Esophagus squamous epithelium (tissue), 5 donors: Measurements from ENCODE around the gene IGFBP7. TPM values are rescaled to one million over a fixed set of nuclear protein-coding genes. Genes with fewer than 3 reads are reported as not detected.

Experiments
- DNase-seq: peaks from one replicate; lab custom pipeline; 2025; lab: John Stamatoyannopoulos, UW
- H3K27ac ChIP-seq, 4 donors: fragments of 200-600 bp; sonication (generic); one replicate each; pipeline ENCODE4 v1.5.1; 2016 to 2019; ENCODE audit warnings: mild to moderate bottlenecking in 1 of 4
- H3K27me3 ChIP-seq, 4 donors: fragments of 200-600 bp; sonication (generic); 1 replicate in 3 of 4; 2 replicates in 1 of 4; pipeline versions ENCODE4 v1.5.1 to v1.6.0; 2017 to 2021; ENCODE audit warnings: antibody characterized with exemption in 1 of 4
- H3K36me3 ChIP-seq, 3 donors: fragments of 200-600 bp; sonication (generic); one replicate each; pipeline ENCODE4 v1.5.1; 2016 to 2019
- H3K4me1 ChIP-seq, 3 donors: fragments of 200-600 bp; sonication (generic); one replicate each; pipeline ENCODE4 v1.5.1; 2017 to 2019
- H3K4me3 ChIP-seq, 4 donors: fragments of 200-600 bp; sonication (generic); 1 replicate in 3 of 4; 2 replicates in 1 of 4; pipeline ENCODE4 v1.5.1; 2016 to 2019; ENCODE audit warnings: mild to moderate bottlenecking in 2 of 4, moderate library complexity in 1 of 4
- H3K9me3 ChIP-seq, 3 donors: fragments of 200-600 bp; sonication (generic); one replicate each; pipeline ENCODE4 v1.5.1; 2016 to 2019
- POLR2A ChIP-seq, 4 donors: fragments of 450-650 bp; IDR thresholded peaks; one replicate each; pipeline ENCODE4 v1.6.1; 2017; ENCODE audit warnings: antibody characterized with exemption in 4 of 4, mild to moderate bottlenecking in 4 of 4, moderate library complexity in 3 of 4
- WGBS, 2 donors: methylation state at CpG; one replicate each; pipeline ENCODE4 v1.1.5; 2018; 5-methylcytosine and 5-hydroxymethylcytosine counted together
- intact Hi-C: fragments of 100-400 bp; cut with DNase I; formaldehyde crosslinking; loops from one replicate; pipeline ENCODE4 v1.15.0; 2022
- total RNA-seq, 4 donors: library from RNA; depleted of rRNA; stranded (reverse); fragments of >200 nt; gene quantifications; one replicate each; pipeline ENCODE4 v1.1.0, GENCODE V29; 2016
- TF ChIP-seq, protein P1 (sequence below), 6 experiments: fragments of 450-650 bp in 4 of 6; fragments of 200-600 bp in 2 of 6; sonication (generic) in 2 of 6; IDR thresholded peaks; one replicate each; pipeline ENCODE4 v1.5.1; 2016 to 2019; ENCODE audit warnings: antibody characterized with exemption in 6 of 6, mild to moderate bottlenecking in 4 of 6, moderate library complexity in 4 of 6
- donor health status: DM: yes; HTN: yes; CAD: no.

IGFBP7 gene
- total RNA-seq, 4 donors from 2014 or later, result 26.4 to 135 (median 91.3) TPM

DNA sequence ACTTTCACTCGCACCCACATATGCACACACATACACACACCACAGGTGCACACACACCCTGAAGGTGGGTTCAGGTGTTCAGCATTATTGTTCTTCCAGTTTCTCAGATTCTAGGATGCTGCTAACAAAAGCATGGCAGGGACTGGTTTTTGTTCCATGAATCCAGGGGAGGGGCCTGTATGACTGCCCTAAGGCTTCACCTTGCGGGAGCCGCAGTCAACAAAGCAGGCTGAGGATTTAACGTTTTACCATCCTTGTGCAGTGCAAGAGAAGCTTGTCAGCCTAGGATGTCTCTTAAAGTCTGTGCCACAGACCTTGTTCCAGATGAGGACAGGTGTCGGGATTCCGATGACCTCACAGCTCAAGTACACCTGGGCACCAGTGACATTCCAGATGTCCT is 69.7 kb downstream of the IGFBP7 start:
- no peaks in the 10 kb centered on the region for H3K27me3 ChIP-seq
- TF ChIP-seq, protein P1, sequence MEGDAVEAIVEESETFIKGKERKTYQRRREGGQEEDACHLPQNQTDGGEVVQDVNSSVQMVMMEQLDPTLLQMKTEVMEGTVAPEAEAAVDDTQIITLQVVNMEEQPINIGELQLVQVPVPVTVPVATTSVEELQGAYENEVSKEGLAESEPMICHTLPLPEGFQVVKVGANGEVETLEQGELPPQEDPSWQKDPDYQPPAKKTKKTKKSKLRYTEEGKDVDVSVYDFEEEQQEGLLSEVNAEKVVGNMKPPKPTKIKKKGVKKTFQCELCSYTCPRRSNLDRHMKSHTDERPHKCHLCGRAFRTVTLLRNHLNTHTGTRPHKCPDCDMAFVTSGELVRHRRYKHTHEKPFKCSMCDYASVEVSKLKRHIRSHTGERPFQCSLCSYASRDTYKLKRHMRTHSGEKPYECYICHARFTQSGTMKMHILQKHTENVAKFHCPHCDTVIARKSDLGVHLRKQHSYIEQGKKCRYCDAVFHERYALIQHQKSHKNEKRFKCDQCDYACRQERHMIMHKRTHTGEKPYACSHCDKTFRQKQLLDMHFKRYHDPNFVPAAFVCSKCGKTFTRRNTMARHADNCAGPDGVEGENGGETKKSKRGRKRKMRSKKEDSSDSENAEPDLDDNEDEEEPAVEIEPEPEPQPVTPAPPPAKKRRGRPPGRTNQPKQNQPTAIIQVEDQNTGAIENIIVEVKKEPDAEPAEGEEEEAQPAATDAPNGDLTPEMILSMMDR (IDR thresholded peaks at IDR 0.05), result no peak
- no peak for TF ChIP-seq POLR2A (IDR thresholded peaks at IDR 0.05)
- peaks cover 0 to 58% (median 14%) of the 10 kb centered on the region in 3 donors for H3K4me1 ChIP-seq
- no peaks in the 10 kb centered on the region for H3K36me3 ChIP-seq
- H3K9me3 ChIP-seq, result no peaks in the 10 kb centered on the region
- intact Hi-C loops, result loop anchor here (10.0 kb wide), 1 partner anchor 64 kb away; no protein-coding TSS in a partner anchor
- DNase-seq, result no peak
- no peak overlapping the region for H3K27ac ChIP-seq
- WGBS, 2 donors, result 69 to 76% methylated on average over 4 to 6 of the region's 6 CpGs
- no peak overlapping the region for H3K4me3 ChIP-seq

DNA sequence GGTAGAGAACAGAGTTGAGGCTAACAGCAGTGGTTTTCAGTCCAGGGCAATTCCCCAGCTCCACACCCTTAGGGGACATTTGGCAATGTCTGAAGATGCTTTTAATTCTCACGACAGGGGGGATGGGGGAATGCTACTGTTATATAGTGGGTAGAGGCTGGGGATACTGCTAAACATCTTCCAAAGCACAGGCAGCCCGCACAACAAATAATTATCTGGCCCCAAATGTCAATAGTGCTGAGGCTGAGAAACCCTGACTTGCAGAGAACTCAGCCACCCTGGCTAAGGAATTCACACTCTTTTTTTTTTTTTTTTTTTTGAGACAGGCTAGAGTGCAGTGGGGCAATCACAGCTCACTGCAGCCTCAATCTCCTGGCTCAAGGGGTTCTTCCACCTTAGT is 70.8 kb downstream of the IGFBP7 start:
- Histone ChIP-seq H3K27ac (no peak overlapping the region), H3K27me3 (no peaks in the 10 kb centered on the region), H3K4me1 (peaks cover 0 to 48% (median 12%) of the 10 kb centered on the region in 3 donors), H3K4me3 (no peak overlapping the region), H3K9me3 (no peaks in the 10 kb centered on the region), H3K36me3 (no peaks in the 10 kb centered on the region)
- no peak for DNase-seq
- 60 to 64% methylated on average over 2 of the region's 2 CpGs for WGBS, 2 donors
- intact Hi-C loops, result loop anchor here (5.0 kb wide), 1 partner anchor 123 kb away; no protein-coding TSS in a partner anchor
- TF ChIP-seq, protein P1 (IDR thresholded peaks at IDR 0.05), result no peak
- no peak for TF ChIP-seq POLR2A (IDR thresholded peaks at IDR 0.05)

DNA sequence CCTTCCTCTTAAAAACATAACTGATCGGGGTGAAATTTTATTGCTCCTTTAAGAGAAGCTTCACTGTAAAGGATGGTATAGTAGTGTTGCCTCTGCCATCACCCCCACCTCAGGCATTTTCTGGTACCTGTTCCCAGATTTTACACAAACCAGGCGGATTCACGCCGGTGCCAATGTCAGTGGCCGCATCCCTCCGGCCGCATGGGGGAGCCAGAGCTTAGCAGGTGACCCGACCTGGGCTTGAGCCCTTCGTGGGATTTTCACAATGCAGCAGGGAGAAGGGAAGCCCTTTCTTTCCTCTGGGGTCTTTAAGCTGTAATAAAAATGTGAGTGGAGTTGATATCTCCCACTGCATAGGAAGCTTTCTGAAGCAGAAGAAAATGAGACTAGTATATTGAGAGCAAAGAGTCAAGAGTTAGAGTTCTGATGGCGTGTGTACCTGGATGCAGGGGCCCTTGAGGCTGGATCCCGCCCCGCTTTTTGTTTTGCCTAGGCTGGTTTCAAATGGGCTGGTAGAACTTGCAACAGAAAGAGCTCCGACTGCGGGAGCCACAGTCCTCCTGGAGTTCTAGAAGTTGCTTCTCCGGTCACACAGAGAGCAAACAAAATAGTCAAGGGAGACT is 72.1 kb downstream of the IGFBP7 start:
- intact Hi-C loops, result loop anchor here (5.0 kb wide), 1 partner anchor 124 kb away; no protein-coding TSS in a partner anchor
- no peak for DNase-seq
- TF ChIP-seq, protein P1 (IDR thresholded peaks at IDR 0.05), result peak; percentile 20 to 79 (median 66)
- no peak for TF ChIP-seq POLR2A (IDR thresholded peaks at IDR 0.05)
- Histone ChIP-seq H3K4me1 (peaks cover 0 to 35% (median 5%) of the 10 kb centered on the region in 3 donors), H3K9me3 (no peaks in the 10 kb centered on the region), H3K36me3 (peaks cover 0 to 7% (median 0%) of the 10 kb centered on the region in 3 donors), H3K4me3 (no peak overlapping the region), H3K27ac (no peak overlapping the region), H3K27me3 (no peaks in the 10 kb centered on the region)
- WGBS, 2 donors, result 40 to 55% methylated on average over 13 to 15 of the region's 15 CpGs

DNA sequence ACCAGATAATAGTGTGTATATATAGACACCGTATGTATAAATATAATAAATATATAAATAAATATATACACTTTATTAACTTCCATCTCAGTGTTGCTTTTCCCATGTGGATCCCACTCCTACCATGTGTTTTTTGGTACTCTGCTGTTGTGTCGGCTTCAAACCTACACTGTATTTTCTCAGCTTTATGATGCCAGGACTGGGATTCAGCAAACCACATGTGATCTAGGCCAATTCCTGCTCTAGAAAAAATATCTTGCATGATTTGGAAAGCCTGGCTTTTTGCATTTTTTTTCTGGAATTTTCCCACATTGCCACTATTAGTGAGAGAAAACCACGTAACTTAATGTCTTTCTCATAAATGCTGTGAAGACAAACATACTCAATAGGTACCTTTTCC is 75.7 kb downstream of the IGFBP7 start:
- Histone ChIP-seq H3K36me3 (peaks cover 6 to 42% (median 11%) of the 10 kb centered on the region in 3 donors), H3K27ac (no peak overlapping the region), H3K9me3 (no peaks in the 10 kb centered on the region), H3K4me1 (peaks cover 0 to 10% (median 0%) of the 10 kb centered on the region in 3 donors), H3K27me3 (no peaks in the 10 kb centered on the region), H3K4me3 (no peak overlapping the region)
- intact Hi-C loops, result no loop called here
- WGBS, 2 donors, result 71 to 85% methylated on average over 3 of the region's 3 CpGs
- no peak for DNase-seq
- TF ChIP-seq, protein P1 (IDR thresholded peaks at IDR 0.05), result no peak
- no peak for TF ChIP-seq POLR2A (IDR thresholded peaks at IDR 0.05)

DNA sequence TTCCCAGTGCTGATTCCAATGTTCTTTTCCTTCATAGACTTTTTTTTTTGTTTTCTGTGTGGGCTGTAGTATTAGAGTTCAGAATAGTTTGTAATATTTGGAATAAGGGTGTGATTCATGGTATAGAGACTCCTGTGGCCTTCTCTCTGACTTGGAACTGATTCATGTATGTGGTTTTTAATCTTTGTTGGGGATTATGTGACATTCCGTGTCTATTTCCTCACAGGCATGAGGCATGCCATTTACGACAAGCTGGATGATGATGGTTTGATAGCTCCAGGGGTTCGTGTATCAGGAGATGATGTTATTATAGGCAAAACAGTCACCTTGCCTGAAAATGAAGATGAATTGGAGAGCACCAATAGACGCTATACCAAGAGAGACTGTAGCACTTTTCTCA is 87.1 kb downstream of the IGFBP7 start:
- H3K27me3 ChIP-seq, result no peaks in the 10 kb centered on the region
- peaks cover 11 to 100% (median 25%) of the 10 kb centered on the region in 3 donors for H3K36me3 ChIP-seq
- no peak for DNase-seq
- H3K9me3 ChIP-seq, result no peaks in the 10 kb centered on the region
- 50 to 65% methylated on average over 4 of the region's 4 CpGs for WGBS, 2 donors
- H3K4me1 ChIP-seq, result peaks cover 0 to 12% (median 0%) of the 10 kb centered on the region in 3 donors
- intact Hi-C loops, result no loop called here
- no peak overlapping the region for H3K27ac ChIP-seq
- TF ChIP-seq, protein P1 (IDR thresholded peaks at IDR 0.05), result no peak
- TF ChIP-seq POLR2A (IDR thresholded peaks at IDR 0.05), result no peak
- no peak overlapping the region for H3K4me3 ChIP-seq
